ENCODE data around the gene USB1. TPM values are rescaled to one million over a fixed set of nuclear protein-coding genes. Genes with fewer than 3 reads are reported as not detected.

USB1 gene
- total RNA-seq, 2 experiments from 2014 or later: 32.9 to 37.5 TPM

DNA sequence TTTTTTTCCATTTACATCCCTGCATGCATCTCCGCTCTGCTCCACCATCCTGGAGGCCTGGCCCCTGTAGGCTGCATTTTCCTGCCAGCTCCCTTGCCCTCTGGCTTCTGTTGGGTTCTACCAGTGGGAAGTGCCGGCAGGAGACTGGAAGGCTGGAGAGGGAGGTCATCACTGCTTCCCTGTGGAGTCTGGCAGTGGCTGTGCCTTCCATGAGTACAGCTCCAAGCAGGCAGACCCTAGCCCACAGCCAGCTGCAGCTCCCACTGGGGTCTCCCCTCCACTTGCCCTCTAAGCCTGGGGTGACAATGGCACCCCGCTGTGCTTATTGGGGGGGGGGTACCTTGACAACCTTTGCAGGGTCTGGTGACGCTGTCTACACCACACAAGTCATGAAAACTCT, 61.6 kb downstream of the USB1 start:
- intact Hi-C loops (cut with micrococcal nuclease): no loop called here
- no peak for DNase-seq
- Mint-ChIP-seq H3K36me3 (ENCODE audit: low read depth) (no peaks in the 10 kb centered on the region), H3K9me3 (no peaks in the 10 kb centered on the region), H3K4me1 (ENCODE audit: low read depth) (no peaks in the 10 kb centered on the region), H3K4me3 (no peak overlapping the region), H3K27ac (no peak overlapping the region), H3K27me3 (no peaks in the 10 kb centered on the region)
- CTCF ChIA-PET: no interaction called here
- no peak for ATAC-seq
- TF ChIP-seq, protein P1, sequence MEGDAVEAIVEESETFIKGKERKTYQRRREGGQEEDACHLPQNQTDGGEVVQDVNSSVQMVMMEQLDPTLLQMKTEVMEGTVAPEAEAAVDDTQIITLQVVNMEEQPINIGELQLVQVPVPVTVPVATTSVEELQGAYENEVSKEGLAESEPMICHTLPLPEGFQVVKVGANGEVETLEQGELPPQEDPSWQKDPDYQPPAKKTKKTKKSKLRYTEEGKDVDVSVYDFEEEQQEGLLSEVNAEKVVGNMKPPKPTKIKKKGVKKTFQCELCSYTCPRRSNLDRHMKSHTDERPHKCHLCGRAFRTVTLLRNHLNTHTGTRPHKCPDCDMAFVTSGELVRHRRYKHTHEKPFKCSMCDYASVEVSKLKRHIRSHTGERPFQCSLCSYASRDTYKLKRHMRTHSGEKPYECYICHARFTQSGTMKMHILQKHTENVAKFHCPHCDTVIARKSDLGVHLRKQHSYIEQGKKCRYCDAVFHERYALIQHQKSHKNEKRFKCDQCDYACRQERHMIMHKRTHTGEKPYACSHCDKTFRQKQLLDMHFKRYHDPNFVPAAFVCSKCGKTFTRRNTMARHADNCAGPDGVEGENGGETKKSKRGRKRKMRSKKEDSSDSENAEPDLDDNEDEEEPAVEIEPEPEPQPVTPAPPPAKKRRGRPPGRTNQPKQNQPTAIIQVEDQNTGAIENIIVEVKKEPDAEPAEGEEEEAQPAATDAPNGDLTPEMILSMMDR (IDR thresholded peaks at IDR 0.05): no peak
- POLR2A ChIA-PET: no interaction called here

DNA sequence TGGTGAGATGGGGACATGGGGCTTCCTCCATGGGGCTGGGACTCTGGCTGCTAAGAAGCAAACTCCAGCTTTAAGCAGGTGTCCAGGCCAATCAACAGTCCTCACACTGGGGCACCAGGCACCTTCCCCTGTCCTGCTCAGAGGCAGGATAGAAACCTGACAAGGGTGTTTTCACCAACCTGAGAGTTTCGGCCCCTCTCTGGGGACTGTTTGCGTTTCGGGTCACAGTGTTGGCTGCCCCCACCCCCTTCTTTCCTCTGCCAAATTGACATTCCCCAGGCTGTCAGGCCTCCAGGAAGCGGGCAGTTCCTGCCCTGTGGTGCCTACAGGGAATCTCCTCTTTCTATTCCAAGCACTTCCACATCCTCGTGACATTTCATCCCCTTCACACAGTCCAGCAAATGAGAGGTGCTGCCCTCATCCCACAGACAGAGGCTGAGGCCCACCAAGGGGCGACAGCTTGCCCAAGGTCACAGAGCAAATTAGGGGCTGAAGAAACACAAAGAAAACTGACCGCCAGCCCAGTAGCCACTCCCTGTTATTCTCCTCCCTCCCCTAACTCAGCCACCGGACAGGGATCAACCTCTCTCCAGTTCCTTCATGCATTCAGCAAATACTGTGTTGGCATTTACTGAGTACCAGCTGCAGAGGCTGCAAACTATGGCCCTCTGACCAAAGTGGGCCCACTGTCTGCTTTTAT, 62.3 kb downstream of the USB1 start:
- ATAC-seq (no peak), DNase-seq (no peak)
- CTCF ChIA-PET: no interaction called here
- Mint-ChIP-seq H3K9me3 (no peaks in the 10 kb centered on the region), H3K4me1 (ENCODE audit: low read depth) (no peaks in the 10 kb centered on the region), H3K36me3 (ENCODE audit: low read depth) (no peaks in the 10 kb centered on the region), H3K27ac (no peak overlapping the region), H3K4me3 (no peak overlapping the region), H3K27me3 (no peaks in the 10 kb centered on the region)
- TF ChIP-seq, protein P1 (IDR thresholded peaks at IDR 0.05): no peak
- intact Hi-C loops (cut with micrococcal nuclease): no loop called here
- POLR2A ChIA-PET: no interaction called here

- Mint-ChIP-seq H3K27ac (no peak overlapping the region), H3K4me1 (ENCODE audit: low read depth) (no peaks in the 10 kb centered on the region), H3K27me3 (no peaks in the 10 kb centered on the region), H3K36me3 (ENCODE audit: low read depth) (no peaks in the 10 kb centered on the region), H3K9me3 (no peaks in the 10 kb centered on the region), H3K4me3 (no peak overlapping the region)
- ChIA-PET CTCF (no interaction called here), POLR2A (no interaction called here)
- DNase-seq: no peak
- TF ChIP-seq, protein P1 (IDR thresholded peaks at IDR 0.05): no peak
- no peak for ATAC-seq
- intact Hi-C loops (cut with micrococcal nuclease): no loop called here
Measured at GRCh38 chr16:58070585-58070984, 69.4 kb downstream of the USB1 start.

Other genes with a start within 250 kb of the USB1 start
- gene KIFC3, start 198.9 kb upstream of the USB1 start, total RNA-seq: under 1 TPM; 0.54 to 0.89 TPM
- not detected for gene CNGB1, start 30.3 kb upstream of the USB1 start, total RNA-seq
- gene ZNF319, start 735 bp upstream of the USB1 start, total RNA-seq: 1 to 10 TPM; 5.6 to 7.0 TPM
- under 1 TPM; 0.25 to 0.63 TPM for gene MMP15, start 24.3 kb downstream of the USB1 start, total RNA-seq
- gene CFAP20, start 128.0 kb downstream of the USB1 start, total RNA-seq: 10 to 100 TPM; 36.5 to 40.4 TPM
- 10 to 100 TPM; 97.5 to 99.0 TPM for gene CSNK2A2, start 196.7 kb downstream of the USB1 start, total RNA-seq

All from activated CD8-positive, alpha-beta T cell treated with anti-CD3 and anti-CD28 coated beads for 36 hours (primary cell).